ENCODE data around the gene BTBD9.

- no peak for TF ChIP-seq CTCF (IDR thresholded peaks at IDR 0.05; ENCODE audit: poor library complexity)
- TF ChIP-seq EZH2 (IDR thresholded peaks at IDR 0.05; ENCODE audit: borderline replicate concordance), result no peak
These were observed 427.1 kb downstream of the BTBD9 start for GRCh38 chr6:38212579-38212978.

All from hepatocyte (in vitro differentiated cells).